NB4 (cell line): Measurements from ENCODE around the gene ST6GALNAC3.

ENCODE experiments used
- DNase-seq: peaks from one replicate; pipeline ENCODE4 v3.0.0; 2010; ENCODE audit warnings: low read depth
- H3K4me3 ChIP-seq: one replicate; pipeline ENCODE4 v1.5.1; 2011; ENCODE audit warnings: mild to moderate bottlenecking, low read depth, low read length, moderate library complexity
- MYC ChIP-seq: IDR thresholded peaks from 2 replicates; pipeline ENCODE4 v1.6.1; 2011; ENCODE audit warnings: low read depth, low read length
- POLR2A ChIP-seq: IDR thresholded peaks from 2 replicates; pipeline ENCODE4 v1.6.1; 2011; ENCODE audit warnings: mild to moderate bottlenecking; ENCODE audit not compliant: insufficient read length; ENCODE audit errors: extremely low read depth
- TF ChIP-seq, protein P1 (sequence below): IDR thresholded peaks from 2 replicates; pipeline ENCODE4 v1.6.1; 2011; ENCODE audit warnings: low read depth, low read length
- TF ChIP-seq, protein P2 (sequence below): IDR thresholded peaks from one replicate; pipeline ENCODE4 v1.5.1; 2012; ENCODE audit warnings: low read depth, low read length

The ST6GALNAC3 gene

DNA sequence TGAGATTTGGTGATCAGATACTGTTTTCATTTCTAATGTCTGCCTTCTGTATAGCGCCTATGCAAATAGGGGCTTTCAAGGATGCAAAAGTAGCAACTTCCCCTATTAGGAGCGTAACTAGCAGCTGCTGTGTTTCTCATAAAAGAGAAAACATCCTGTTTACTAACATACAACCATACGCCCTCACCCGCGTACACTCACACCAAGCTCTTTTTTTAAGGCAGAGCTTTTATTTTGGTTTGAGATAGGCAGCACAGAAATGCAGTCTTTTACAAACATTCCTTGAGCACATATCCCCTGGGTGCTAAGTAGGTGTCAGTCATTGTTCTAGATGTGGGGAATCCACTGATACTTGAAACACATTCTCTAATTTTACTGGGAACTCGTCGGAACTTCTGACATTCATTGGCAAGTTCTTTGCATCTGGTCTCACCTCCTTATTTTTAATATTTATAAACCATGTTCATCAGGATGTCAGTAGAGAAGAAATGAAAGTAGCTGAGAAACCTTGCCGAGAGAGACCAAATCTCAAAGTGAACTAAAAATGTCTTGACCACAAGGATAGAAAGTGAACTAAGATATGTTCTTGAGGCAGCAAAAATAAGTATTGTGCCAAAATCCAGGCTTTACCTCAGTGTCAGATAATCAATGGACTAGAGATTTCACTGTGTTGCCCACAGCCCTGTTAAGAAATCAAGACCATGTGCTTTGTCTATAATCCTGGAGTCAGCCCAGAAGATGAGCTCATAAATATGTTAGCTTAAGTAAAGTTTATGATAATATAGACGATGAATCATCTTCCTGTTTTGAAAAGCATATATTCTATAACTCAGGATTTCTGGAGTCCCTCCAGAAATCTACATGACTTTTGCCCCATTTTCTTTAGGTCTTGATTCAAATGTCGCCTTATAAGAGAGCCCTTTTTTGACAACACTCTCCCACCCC lies 350.9 kb downstream of the ST6GALNAC3 start:
- H3K4me3 ChIP-seq = no peak overlapping the region
- TF ChIP-seq, protein P1, sequence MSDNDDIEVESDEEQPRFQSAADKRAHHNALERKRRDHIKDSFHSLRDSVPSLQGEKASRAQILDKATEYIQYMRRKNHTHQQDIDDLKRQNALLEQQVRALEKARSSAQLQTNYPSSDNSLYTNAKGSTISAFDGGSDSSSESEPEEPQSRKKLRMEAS = no peak
- TF ChIP-seq MYC (no peak), POLR2A (no peak)
- TF ChIP-seq, protein P2, sequence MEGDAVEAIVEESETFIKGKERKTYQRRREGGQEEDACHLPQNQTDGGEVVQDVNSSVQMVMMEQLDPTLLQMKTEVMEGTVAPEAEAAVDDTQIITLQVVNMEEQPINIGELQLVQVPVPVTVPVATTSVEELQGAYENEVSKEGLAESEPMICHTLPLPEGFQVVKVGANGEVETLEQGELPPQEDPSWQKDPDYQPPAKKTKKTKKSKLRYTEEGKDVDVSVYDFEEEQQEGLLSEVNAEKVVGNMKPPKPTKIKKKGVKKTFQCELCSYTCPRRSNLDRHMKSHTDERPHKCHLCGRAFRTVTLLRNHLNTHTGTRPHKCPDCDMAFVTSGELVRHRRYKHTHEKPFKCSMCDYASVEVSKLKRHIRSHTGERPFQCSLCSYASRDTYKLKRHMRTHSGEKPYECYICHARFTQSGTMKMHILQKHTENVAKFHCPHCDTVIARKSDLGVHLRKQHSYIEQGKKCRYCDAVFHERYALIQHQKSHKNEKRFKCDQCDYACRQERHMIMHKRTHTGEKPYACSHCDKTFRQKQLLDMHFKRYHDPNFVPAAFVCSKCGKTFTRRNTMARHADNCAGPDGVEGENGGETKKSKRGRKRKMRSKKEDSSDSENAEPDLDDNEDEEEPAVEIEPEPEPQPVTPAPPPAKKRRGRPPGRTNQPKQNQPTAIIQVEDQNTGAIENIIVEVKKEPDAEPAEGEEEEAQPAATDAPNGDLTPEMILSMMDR = no peak
- DNase-seq = peak; percentile 1

DNA sequence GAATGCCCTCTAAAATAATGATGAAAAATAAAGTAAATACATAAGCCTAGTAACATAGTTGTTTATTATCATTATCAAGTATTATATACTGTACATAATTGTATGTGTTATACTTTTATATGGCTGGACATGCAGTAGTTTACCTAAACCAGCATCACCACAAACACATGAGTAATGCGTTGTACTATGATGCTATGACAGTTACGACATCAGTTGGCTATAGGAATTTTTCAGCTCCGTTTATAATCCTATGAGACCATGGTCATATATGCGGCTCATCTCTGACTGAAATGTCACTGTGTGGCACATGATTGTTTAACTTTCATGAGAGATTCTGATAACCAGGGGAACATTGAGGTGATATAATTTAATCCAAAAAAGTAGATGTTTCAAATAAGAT lies 352.1 kb downstream of the ST6GALNAC3 start:
- TF ChIP-seq, protein P1 = no peak
- no peak overlapping the region for H3K4me3 ChIP-seq
- DNase-seq = no peak

DNA sequence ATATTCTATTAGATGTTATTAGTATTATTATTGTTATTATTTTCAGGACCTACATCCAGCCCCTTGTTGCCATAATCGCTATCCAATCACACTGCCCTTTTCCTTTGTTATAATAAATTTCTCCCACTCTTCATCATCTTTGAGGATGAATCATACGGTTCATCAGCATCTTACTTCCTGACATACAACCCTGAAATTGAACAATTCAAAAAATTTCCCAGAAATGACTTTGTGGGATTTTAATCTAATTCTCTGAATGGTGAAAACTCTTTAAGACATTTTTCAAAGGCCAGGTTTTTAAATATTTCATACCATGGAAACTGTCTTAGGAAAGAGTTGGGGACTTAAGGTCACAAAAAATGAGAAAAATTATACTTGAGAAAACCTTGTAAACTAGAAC lies 353.5 kb downstream of the ST6GALNAC3 start:
- no peak for DNase-seq
- no peak overlapping the region for H3K4me3 ChIP-seq
- TF ChIP-seq, protein P1 = no peak
- TF ChIP-seq POLR2A (no peak), MYC (no peak)
- TF ChIP-seq, protein P2 = no peak

DNA sequence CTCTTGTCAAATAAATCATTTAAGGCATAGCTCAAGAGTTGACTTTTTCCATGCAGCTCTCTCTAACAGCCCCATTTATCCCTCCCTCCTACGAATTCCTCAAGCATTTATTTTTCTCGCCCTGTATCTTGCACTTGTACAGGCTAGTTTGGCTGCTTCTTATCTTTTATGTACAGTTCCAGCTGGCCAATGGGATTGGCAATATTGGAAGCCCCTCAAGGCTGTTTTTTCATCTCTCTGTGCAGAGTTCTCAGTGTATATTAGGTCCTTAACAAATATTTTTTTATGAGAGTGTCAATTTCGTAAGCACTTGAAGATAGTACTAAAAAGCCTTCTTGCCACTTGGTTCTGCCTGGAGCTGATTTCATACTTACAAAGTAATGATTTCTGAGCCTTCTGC lies 356.0 kb downstream of the ST6GALNAC3 start:
- no peak for DNase-seq

DNA sequence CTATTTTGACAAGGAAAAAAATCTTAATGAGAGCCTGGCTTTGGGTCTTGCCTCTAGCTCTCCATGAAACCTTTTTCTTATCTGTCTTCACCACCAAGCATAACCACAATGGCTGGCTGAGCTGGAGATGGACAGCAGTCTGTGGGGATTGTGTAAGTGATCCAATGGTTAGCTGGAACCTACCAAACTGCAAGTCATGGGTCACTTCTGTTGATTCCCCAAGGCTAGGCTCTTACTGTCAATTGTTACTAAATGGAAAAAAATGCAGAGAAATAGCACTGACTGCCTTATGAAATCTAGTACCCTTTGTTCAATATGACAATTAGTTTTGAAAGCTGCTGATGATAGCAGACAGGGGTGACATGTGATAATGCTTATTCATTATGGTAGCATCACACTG lies 359.0 kb downstream of the ST6GALNAC3 start:
- DNase-seq = no peak
- TF ChIP-seq, protein P1 = no peak
- TF ChIP-seq, protein P2 = no peak
- TF ChIP-seq MYC (no peak), POLR2A (no peak)
- no peak overlapping the region for H3K4me3 ChIP-seq

More for the DNA sequence above, 356.0 kb downstream of the ST6GALNAC3 start:
- TF ChIP-seq, protein P2 = no peak
- TF ChIP-seq POLR2A (no peak), MYC (no peak)
- TF ChIP-seq, protein P1 = no peak
- no peak overlapping the region for H3K4me3 ChIP-seq

DNA sequence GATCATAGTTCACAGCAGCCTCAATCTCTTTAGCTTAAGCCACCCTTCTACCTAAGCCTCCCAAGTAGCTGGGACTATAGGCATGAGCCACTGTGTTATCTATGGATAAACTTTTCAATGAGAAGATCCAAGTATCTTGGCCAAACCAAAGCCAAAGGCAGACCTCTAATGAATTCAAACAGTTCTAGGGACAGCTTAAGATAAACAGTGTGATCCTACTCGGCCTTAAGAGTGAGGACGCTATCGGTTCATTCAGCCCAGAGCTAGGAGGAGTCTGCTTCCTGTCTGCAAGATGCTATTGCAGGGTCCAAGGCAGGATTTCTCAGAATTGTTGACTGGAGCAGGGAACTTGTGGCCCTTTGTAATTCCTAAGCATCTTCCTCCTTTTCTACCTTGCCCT lies 368.7 kb downstream of the ST6GALNAC3 start:
- DNase-seq = no peak
- no peak overlapping the region for H3K4me3 ChIP-seq
- TF ChIP-seq MYC (no peak), POLR2A (no peak)
- TF ChIP-seq, protein P2 = no peak
- TF ChIP-seq, protein P1 = no peak
